NT2/D1 (cell line): Measurements from ENCODE around the gene SLC37A2.

Source experiments
- SUZ12 ChIP-seq: IDR thresholded peaks from 2 replicates; pipeline ENCODE4 v1.6.1; 2011; ENCODE audit not compliant: insufficient read length, insufficient read depth; ENCODE audit errors: extremely low read depth
- YY1 ChIP-seq: IDR thresholded peaks from 2 replicates; pipeline ENCODE4 v1.6.1; 2011; ENCODE audit not compliant: insufficient read length, insufficient read depth

- TF ChIP-seq SUZ12 (no peak), YY1 (no peak)
These were observed 25.0 kb downstream of the SLC37A2 start for GRCh38 chr11:125088123-125088522.
